Fibroblast of the aortic adventitia (primary cell): ENCODE results near the gene ARPC1A. TPM values are rescaled to one million over a fixed set of nuclear protein-coding genes. Genes with fewer than 3 reads are reported as not detected.

Source experiments
- DNase-seq: peaks from one replicate; pipeline ENCODE4 v3.0.0-alpha.2; 2010; ENCODE audit warnings: low read depth
- H3K4me3 ChIP-seq: 2 replicates; pipeline ENCODE4 v1.5.1; 2011; ENCODE audit warnings: low read depth, mild to moderate bottlenecking, control low read depth, low read length, moderate library complexity
- total RNA-seq: library from RNA; depleted of rRNA; stranded (reverse); fragments of >200 nt; gene quantifications from 2 replicates; pipeline ENCODE4 v1.2.3, GENCODE V29; 2012; ENCODE audit warnings: low replicate concordance
- TF ChIP-seq, protein P1 (sequence below): IDR thresholded peaks from 2 replicates; pipeline ENCODE4 v1.5.1; 2011; ENCODE audit warnings: mild to moderate bottlenecking, low read length, control low read depth, inconsistent platforms; ENCODE audit not compliant: insufficient read depth

The ARPC1A gene
- total RNA-seq, 1 donor, result 253 TPM

DNA sequence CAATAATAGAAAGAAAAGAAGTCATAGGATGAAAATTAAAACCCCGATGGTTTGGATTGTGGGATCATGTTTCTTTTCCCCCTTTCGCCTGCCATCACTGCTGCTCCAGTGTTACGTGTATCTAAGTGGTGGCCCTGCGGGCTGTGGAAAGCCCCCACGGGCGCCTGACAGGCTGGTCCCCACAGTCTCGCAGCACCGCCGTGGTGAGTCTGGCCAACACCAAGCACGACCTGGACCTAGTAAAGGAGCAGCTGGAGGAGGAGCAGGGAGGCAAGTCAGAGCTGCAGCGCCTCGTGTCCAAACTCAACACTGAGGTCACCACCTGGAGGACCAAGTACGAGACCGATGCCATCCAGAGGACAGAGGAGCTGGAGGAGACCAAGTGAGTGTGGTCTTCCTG lies 33.6 kb upstream of the ARPC1A start:
- H3K4me3 ChIP-seq, result no peak overlapping the region
- no peak for DNase-seq
- TF ChIP-seq, protein P1, sequence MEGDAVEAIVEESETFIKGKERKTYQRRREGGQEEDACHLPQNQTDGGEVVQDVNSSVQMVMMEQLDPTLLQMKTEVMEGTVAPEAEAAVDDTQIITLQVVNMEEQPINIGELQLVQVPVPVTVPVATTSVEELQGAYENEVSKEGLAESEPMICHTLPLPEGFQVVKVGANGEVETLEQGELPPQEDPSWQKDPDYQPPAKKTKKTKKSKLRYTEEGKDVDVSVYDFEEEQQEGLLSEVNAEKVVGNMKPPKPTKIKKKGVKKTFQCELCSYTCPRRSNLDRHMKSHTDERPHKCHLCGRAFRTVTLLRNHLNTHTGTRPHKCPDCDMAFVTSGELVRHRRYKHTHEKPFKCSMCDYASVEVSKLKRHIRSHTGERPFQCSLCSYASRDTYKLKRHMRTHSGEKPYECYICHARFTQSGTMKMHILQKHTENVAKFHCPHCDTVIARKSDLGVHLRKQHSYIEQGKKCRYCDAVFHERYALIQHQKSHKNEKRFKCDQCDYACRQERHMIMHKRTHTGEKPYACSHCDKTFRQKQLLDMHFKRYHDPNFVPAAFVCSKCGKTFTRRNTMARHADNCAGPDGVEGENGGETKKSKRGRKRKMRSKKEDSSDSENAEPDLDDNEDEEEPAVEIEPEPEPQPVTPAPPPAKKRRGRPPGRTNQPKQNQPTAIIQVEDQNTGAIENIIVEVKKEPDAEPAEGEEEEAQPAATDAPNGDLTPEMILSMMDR, result no peak

DNA sequence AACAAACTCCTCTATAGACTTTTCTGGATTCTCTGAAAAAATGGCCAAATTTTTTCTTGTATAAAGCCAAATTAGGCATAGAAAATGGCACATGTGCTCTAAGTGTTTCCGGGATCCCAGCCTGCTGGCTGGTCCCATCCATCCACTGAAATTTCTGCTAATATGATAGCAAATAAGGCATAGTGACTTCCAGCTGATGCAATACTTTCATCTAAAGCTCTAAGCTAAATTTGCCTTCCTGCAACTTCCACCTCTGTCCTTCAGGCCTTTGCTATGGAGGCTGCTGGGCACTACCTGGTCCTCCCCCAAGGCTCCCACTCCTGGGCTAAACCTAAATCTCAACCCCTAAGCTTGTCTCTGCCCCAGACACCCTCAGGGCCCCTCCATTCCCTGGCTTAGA lies 32.5 kb upstream of the ARPC1A start:
- H3K4me3 ChIP-seq, result no peak overlapping the region
- no peak for DNase-seq
- TF ChIP-seq, protein P1, result no peak

DNA sequence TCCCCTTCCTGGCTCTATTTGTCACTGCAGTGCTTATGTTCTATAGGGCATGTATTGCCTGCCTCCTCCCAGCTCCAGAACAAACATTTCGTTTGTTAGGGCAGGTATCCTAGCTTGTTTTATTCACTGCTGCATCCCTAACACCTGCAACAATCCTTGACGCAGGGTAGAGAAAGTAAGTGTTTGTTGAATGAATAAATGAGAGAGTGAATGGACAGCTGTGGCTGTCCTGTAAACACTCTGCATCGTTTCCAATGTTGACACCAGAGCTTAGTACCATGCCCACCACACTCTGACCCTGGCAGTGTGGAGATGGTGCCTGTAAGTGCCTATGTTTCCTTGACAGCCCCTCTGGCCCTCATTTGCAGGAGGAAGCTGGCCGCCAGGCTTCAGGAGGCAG lies 32.0 kb upstream of the ARPC1A start:
- TF ChIP-seq, protein P1, result no peak
- DNase-seq, result no peak

DNA sequence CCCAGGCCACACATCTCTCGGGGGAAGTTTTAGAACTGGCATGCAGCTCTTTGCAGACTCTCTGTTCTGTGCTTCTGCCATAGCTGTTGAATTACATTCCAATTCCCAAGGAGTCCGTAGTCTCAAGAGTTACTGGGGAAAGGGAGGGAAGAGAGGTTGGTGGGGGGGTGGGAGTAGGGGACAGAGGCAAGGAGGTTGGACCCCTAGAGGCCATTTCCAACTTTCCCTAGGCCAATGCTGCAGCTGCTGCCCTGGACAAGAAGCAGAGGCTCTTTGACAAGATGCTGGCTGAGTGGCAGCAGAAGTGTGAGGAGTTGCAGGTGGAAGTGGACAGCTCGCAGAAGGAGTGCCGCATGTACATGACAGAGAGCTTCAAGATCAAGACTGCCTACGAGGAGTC lies 29.2 kb upstream of the ARPC1A start:
- H3K4me3 ChIP-seq, result no peak overlapping the region
- TF ChIP-seq, protein P1, result no peak
- no peak for DNase-seq

More for the DNA sequence above, 32.0 kb upstream of the ARPC1A start:
- no peak overlapping the region for H3K4me3 ChIP-seq

DNA sequence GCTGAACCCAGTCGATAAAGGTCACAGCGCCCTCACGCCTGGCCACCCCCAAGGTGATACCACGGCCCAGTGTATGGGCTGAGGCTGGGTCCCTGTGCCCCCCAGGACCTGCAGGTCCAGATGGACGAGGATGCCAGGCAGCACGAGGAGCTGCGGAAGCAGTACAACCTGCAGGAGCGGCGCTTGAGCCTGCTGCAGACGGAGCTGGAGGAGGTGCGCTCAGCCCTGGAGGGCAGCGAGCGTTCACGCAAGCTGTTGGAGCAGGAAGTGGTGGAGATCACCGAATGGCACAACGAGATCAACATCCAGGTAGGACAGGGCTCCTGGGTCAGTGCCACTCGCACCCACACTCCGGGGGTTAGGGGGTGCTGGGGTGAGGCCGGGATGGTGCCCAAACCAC lies 24.2 kb upstream of the ARPC1A start:
- no peak for DNase-seq
- TF ChIP-seq, protein P1, result no peak
- H3K4me3 ChIP-seq, result no peak overlapping the region

DNA sequence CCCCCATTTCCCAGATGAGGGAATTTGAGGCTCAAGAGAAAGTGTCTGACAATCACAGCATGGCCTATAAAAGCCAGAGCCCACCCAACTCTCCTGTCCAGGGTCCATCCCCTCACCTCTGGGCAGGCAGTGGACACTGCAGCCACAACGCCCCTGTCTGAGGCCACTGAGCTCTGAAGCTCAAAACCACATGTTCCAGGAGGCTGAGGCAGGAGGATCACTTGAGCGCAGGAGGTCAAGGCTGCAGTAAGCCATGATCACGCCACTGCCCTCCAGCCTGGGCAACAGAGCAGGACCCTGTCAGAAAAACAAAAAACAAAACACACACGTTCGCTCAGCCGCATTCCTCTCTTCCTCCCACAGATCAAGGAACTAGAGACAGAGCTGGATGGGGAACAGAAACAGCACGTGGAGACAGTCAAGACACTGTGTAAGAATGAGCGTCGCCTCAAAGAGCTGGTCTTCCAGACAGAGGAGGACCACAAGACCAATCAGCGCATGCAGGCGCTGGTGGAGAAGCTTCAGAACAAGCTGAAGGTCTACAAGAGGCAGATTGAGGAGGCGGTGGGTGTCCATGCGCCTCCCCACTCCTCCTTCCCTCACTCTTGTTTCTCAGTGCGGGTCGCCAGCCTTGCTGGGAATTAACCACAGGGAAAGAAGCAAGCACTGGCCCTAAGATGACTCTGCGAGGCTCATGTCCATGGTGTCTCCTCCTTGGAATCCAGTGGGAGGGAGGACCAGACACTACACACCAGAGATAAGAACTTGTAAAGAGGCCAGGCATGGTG lies 20.0 kb upstream of the ARPC1A start:
- no peak for DNase-seq
- H3K4me3 ChIP-seq, result no peak overlapping the region
- TF ChIP-seq, protein P1, result no peak
